Measurements from ENCODE around the gene LRRC49.

Gene LRRC49

DNA sequence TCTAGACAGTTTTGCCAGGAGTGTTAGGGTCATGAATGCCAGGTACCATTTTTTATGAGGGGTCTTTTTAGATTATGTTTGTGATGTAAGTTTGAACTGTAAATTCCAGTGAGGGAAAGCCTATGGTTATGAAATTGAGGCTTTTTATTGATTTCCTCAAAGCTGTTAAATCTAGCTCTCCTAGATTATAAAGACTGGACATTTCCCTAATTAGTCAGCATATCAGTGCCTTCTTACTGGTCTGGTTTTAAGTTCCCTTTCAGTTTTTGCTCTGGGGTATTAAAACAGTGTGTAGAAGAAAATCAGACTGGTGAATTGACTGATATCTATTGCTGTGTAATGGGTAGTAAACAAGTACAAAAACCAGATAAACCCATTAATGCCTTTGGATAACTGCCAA lies 39.2 kb downstream of the LRRC49 start:
- DNase-seq: no peak

DNA sequence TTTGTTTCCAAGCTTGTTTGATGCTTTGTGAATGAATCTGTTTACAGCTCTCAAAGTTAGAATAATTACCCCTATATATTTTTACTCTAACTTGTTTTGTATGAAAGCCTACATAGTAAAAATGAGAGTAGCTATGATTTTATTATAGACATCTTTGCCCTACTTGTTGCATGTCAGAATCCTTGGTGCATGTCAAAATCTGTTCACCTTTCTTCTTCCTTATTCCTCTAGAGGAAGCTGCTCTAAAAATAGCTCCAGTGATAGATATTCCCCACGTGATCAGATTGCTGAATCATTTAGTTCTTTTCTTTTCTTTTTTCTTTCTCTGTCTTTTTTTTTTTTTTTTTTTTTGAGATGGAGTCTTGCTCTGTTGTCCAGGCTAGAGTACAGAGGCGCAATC lies 39.8 kb downstream of the LRRC49 start:
- DNase-seq: no peak

GRCh38 chr15:70933411-70933810 lies 40.8 kb downstream of the LRRC49 start:
- no peak for DNase-seq

- peak; percentile 40 for DNase-seq
Measured at GRCh38 chr15:70935631-70936030, 43.0 kb downstream of the LRRC49 start.

DNA sequence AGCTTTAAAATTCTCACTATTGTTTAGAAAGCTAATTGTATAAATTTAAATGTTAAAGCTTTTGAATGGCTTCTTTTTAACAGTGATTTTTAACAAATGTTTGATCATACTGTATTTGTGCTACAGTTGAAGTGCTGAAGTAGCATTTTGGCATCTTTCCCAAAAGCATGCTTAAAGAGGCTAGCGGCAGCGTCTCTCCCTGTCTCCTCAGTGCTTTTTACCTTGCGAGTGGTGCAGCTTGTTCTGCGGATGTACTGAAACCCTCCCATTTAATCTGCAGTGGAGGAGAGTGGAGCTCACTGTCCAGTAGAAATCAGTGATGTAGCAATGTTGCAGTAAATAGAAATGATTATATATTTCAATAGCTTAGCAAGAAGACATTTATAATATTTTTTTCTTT lies 43.7 kb downstream of the LRRC49 start:
- peak; percentile 83 for DNase-seq

DNA sequence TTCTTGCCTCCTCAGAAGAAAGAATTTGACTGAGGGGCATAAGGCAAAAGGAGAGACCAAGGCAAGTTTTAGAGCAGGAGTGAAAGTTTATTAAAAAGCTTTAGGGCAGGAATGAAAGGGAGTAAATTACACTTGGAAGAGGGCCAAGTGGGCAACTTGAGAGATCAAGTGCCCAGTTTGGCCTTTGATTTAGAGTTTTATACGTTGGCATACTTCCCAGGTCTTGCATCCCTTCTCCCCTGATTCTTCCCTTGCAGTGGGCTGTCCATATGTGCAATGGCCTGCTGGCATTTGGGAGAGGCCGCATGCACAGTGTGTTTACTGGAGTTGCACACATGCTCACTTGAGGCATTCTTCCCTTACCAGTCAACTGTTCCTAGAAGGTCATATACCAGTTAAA lies 50.7 kb downstream of the LRRC49 start:
- DNase-seq: peak; percentile 10

DNA sequence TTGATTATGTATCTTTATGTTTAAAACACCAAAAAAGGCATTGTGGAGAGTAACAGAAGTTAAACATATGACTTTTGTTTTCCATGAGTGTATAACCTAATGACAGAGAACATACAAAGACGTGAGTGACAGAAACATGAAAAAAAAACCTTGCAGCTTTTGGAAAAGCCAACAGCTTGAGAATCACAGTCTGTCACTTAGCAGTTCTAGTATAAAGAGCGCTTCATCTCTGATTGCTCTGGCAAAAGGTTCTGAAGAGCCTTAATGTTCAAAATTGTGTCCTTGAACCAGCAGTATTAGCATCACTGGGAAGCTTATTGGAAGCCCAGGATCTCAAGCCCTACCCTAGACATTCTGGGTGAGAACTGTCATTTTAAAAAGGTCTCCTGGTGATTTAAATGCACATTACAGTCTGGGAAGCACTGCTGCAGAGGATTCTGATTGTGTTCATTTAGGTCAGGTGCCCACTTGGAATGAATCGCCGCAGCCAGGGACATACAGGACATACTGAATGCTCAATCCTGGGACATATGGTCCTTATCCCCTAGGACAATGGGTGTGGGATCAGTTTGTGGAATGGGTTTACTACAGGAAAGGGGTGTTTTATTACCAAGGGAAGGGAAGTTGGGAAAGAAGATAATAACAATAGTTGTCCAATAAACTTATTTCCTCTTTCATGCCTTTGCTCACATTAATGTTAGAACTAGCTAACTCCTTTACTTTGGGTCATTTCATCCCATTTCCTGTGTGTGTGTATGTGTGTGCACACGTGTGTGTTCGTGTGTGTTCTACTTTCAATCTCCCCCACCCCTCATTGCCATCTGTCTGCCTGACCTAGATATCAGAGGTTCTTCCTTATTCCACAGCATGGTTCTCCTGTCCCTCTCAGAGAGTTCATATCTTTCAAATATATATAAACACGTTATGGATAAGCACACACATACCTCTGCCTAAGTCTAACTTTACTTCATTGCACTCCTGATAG lies 55.0 kb downstream of the LRRC49 start:
- DNase-seq: no peak

DNA sequence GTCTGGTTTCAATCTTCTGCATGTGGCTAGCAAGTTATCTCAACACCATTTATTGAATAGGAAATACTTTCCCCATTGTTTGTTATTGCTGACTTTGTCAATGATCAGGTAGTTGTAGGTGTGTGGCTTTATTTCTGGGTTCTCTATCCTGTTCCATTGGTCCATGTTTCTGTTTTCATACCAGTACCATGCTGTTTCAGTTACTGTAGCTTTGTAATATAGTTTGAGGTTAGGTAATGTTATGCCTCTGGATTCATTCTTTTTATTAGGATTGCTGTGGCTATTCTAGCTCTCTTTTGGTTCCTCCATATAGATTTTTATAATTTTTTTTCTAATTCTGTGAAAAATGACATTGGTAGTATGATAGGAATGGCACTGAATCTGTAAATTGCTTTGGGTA lies 58.3 kb downstream of the LRRC49 start:
- no peak for DNase-seq

DNA sequence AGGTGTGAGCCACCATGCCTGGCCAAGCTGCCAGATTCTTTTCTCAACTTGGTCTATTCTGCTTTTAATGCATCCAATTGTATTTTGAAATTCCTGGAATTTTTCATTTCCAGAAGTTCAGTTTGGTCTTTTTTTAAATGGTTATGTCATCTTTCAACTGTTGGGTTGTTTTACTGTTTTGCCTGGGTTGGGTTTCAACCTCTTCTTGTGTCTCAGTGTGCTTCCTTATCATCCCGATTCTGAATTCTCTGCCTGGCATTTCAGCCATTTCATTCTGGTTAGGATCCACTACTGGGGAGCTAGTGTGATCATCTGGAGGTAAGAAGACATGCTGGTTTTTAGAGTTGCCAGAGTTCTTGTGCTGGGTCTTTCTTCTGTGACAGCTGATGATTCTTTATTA lies 61.5 kb downstream of the LRRC49 start:
- no peak for DNase-seq

- no peak for DNase-seq
Measured at GRCh38 chr15:70954733-70955132, 62.1 kb downstream of the LRRC49 start.

DNA sequence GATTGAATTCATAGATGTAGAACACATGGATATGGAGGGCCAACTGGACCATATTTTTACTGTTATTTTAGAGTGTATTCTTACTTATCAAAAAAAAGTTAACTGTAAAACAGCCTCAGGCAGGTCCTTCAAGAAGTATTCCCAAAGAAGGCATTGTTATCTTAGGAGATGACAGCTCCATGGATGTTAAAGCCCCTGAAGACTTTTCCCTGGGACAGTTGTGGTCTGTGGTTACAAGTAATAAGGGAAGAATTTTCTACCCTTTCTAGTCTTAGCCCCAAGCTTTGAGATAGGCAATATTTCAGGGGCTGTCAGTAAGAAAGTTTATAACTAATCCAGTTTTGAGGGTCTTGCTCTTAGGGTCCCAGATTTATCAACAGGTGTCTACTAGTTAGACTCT lies 62.5 kb downstream of the LRRC49 start:
- no peak for DNase-seq

GRCh38 chr15:70956201-70956995 lies 63.8 kb downstream of the LRRC49 start:
- DNase-seq: no peak

DNA sequence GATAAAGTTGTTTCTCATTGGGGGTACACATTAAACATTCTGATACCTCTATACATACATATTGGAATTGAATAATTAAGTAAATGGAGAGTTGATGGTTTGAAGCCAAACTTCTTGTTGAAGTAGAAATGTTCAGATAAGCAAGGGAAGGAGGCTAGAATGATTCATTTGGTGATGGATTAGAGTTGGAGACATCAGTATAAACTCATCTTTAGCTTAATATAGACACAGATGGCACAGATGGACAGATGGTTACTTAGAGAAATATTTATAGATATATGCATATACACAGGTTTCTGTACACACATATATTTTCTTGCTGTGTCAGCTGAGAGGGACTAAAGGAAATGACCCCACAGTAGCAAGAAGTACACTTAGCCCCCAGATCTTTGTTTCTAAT lies 69.5 kb downstream of the LRRC49 start:
- DNase-seq: no peak

GRCh38 chr15:70963199-70963598 lies 70.6 kb downstream of the LRRC49 start:
- DNase-seq: no peak

DNA sequence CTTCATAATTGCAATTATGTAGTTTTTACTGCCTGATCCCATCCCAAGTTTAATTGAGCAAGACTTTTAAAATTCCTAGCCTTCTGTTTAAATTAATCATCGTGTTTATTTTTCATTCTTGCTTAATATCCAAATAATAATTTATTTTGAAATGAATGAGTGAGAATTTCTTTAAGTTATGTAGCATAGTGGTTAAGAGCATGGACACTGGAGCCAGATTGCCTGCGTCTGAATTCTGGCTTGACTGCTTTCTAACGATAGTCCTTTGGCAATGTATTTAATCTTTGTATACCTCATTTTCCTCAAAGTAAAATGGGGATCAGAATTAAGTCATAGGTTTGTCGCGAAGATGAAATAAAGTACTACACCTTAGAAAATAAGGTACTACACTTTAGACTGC lies 71.4 kb downstream of the LRRC49 start:
- DNase-seq: no peak

DNA sequence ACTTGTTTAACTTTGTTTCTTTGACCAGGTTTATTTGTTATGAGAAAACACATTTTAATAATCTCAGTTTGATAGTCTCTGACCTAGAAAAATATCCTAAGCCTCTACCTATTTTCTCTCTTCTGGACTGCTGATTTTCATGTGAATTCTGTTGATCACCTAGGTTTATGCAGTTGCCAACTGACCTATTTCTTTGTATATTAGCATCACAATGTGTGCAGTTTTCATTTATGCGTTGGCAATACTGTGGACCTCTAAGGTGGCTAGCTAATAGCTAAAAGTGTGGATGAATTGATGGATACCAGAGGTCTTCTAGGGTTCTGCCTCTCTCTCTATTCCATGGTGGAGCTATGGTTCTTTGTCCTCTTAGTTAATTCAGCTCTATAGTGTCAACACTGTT lies 72.1 kb downstream of the LRRC49 start:
- no peak for DNase-seq

- DNase-seq: no peak
Measured at GRCh38 chr15:70967646-70968045, 75.0 kb downstream of the LRRC49 start.

DNA sequence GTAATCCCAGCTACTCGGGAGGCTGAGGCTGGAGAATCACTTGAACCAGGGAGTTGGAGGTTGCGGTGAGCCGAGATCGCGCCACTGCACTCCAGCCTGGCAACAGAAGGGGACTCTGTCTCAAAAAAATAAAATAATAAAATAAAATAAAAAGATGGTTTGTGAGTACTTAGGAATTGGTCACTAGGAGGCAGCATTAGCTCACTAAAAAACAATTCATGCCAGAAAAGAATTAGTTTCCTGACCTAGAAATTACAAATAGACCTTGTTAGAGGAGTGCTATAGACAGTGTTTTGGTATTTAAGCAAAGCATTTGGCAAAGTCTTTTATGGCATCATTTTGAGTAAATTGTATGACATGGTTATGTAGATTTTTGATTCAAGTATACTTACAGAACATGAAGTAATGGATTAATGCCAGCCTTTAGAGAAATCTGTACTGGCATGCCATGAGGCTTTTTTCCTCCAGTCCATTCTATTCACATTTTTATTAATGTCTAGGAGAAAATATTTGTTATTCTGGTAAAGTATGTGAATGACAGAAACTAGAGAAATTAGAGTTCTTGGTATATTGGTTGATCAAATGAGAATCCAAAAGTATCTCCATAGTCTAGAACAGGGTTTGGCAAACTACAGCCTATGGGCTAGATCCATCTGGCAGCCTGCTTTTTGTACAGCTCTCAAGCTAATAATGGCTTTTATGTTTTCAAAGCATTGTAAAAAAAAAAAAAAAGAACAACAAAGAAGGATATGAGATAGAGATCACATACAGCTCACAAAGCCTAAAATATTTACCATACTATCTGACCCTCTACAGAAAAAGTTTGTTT lies 81.6 kb downstream of the LRRC49 start:
- DNase-seq: no peak

- no peak for DNase-seq
Measured at GRCh38 chr15:70976851-70977250, 84.2 kb downstream of the LRRC49 start.

DNA sequence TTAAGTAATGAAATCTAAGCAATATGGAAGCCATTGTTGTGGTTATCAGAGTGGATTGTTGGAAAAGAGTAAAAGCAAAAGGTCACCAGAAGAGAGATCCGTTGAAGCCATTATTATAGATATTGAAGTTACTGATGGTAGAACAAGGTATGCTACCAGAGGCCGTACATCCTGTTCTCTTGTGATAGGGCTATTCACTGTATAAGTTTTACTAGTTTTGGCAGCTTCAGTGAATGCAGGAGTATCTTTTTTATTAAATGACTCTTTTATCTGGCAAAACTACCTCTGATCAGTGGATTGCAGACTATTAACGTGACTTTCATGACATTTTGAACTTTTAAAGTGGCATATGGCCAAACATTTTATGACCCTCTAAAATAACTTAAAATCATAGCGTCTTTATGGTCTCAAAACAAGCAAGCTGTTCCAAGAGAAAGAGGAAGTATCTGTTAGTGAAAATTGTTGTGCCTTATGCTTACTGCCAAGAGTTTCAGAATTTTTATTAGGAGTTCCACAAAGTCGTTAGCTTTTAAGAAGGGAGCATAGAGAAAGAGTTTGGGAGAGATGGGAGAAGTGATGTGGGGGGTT lies 102.9 kb downstream of the LRRC49 start:
- no peak for DNase-seq

GRCh38 chr15:70998319-70998718 lies 105.7 kb downstream of the LRRC49 start:
- DNase-seq: no peak

- DNase-seq: no peak
Measured at GRCh38 chr15:71002316-71002715, 109.7 kb downstream of the LRRC49 start.

GRCh38 chr15:71003319-71003718 lies 110.7 kb downstream of the LRRC49 start:
- DNase-seq: no peak

Data from NCI-H1092 treated with DMSO at 0.1 percent for 48 hours (cell line).